HEK293 (cell line): ENCODE data around the gene SCN5A.

Source experiments
- CTCF ChIA-PET: fragments of 350-600 bp; formaldehyde crosslinking; extraction: SDS; loops from one replicate; lab custom pipeline; 2021; ENCODE audit warnings: antibody characterized with exemption; lab: Yijun Ruan, JAX
- POLR2A ChIA-PET: fragments of 300-600 bp; formaldehyde crosslinking; extraction: SDS; loops from one replicate; lab custom pipeline; 2020; ENCODE audit warnings: antibody characterized with exemption, inconsistent platforms; lab: Yijun Ruan, JAX
- H3K27ac ChIP-seq: fragments of 200-500 bp; sonication (Bioruptor generic); 2 replicates; pipeline ENCODE4 v1.5.1; 2014; ENCODE audit warnings: low read depth, low read length, control low read depth, inconsistent platforms; ENCODE audit errors: extremely low read depth
- H3K36me3 ChIP-seq, 2 experiments: fragments of 200-500 bp in 1 of 2; sonication (Bioruptor generic) in 1 of 2; 1 replicate in 1 of 2; 2 replicates in 1 of 2; pipeline ENCODE4 v1.5.1; 2014 to 2017; ENCODE audit warnings: inconsistent platforms in 2 of 2, low read length in 2 of 2; ENCODE audit not compliant: control insufficient read depth in 2 of 2, insufficient read depth in 1 of 2
- H3K4me1 ChIP-seq: fragments of 200-500 bp; sonication (Bioruptor generic); 2 replicates; pipeline ENCODE4 v1.5.1; 2014; ENCODE audit warnings: mild to moderate bottlenecking, low read length, inconsistent platforms; ENCODE audit not compliant: control insufficient read depth, insufficient read depth
- H3K4me3 ChIP-seq: 2 replicates; pipeline ENCODE4 v1.5.1; 2011; ENCODE audit warnings: low read depth, mild to moderate bottlenecking, control low read depth, low read length, moderate library complexity
- H3K9me3 ChIP-seq: fragments of 200-500 bp; sonication (Bioruptor generic); 2 replicates; pipeline ENCODE4 v1.5.1; 2014; ENCODE audit warnings: low read depth, low read length, inconsistent platforms; ENCODE audit not compliant: control insufficient read depth, insufficient read depth
- GLI4 ChIP-seq: fragments of 450-650 bp; formaldehyde crosslinking; IDR thresholded peaks from 2 replicates; pipeline ENCODE4 v1.5.1; 2016; ENCODE audit warnings: missing biosample characterization, missing genetic modification characterization
- HOXD13 ChIP-seq: sonication (generic); formaldehyde crosslinking; IDR thresholded peaks from 2 replicates; pipeline ENCODE4 v1.8.0; 2022; ENCODE audit warnings: missing genetic modification reagents, borderline replicate concordance
- KLF7 ChIP-seq: fragments of 450-650 bp; formaldehyde crosslinking; IDR thresholded peaks from 2 replicates; pipeline ENCODE4 v1.5.1; 2016; ENCODE audit warnings: missing biosample characterization, missing genetic modification characterization, borderline replicate concordance
- MYNN ChIP-seq: fragments of 450-650 bp; formaldehyde crosslinking; IDR thresholded peaks from 2 replicates; pipeline ENCODE4 v1.5.1; 2016; ENCODE audit warnings: missing biosample characterization, missing genetic modification characterization, borderline replicate concordance
- ZBTB20 ChIP-seq: fragments of 450-650 bp; formaldehyde crosslinking; IDR thresholded peaks from 2 replicates; pipeline ENCODE4 v1.5.1; 2016; ENCODE audit warnings: missing biosample characterization, missing genetic modification characterization
- ZBTB8A ChIP-seq: fragments of 450-650 bp; formaldehyde crosslinking; IDR thresholded peaks from 2 replicates; pipeline ENCODE4 v1.5.1; 2016; ENCODE audit warnings: missing biosample characterization, missing genetic modification characterization
- ZIC2 ChIP-seq: fragments of 450-650 bp; formaldehyde crosslinking; IDR thresholded peaks from 2 replicates; pipeline ENCODE4 v1.5.1; 2016; ENCODE audit warnings: missing biosample characterization, missing genetic modification characterization
- ZNF132 ChIP-seq: fragments of 450-650 bp; formaldehyde crosslinking; IDR thresholded peaks from 2 replicates; pipeline ENCODE4 v1.5.1; 2017; ENCODE audit warnings: missing biosample characterization, missing genetic modification characterization, borderline replicate concordance
- ZNF140 ChIP-seq: fragments of 450-650 bp; formaldehyde crosslinking; IDR thresholded peaks from 2 replicates; pipeline ENCODE4 v1.5.1; 2016; ENCODE audit warnings: missing biosample characterization, missing genetic modification characterization
- ZNF423 ChIP-seq: fragments of 450-650 bp; formaldehyde crosslinking; IDR thresholded peaks from 2 replicates; pipeline ENCODE4 v1.5.1; 2016; ENCODE audit warnings: missing biosample characterization, missing genetic modification characterization
- ZNF433 ChIP-seq: fragments of 450-650 bp; formaldehyde crosslinking; IDR thresholded peaks from 2 replicates; pipeline ENCODE4 v1.5.1; 2016; ENCODE audit warnings: missing biosample characterization, missing genetic modification characterization, low read depth
- ZNF510 ChIP-seq: fragments of 450-650 bp; formaldehyde crosslinking; IDR thresholded peaks from 2 replicates; pipeline ENCODE4 v1.5.1; 2018; ENCODE audit warnings: mild to moderate bottlenecking, missing genetic modification characterization, missing biosample characterization; ENCODE audit not compliant: insufficient replicate concordance
- ZNF555 ChIP-seq: fragments of 450-650 bp; formaldehyde crosslinking; conservative IDR thresholded peaks from 2 replicates; pipeline ENCODE4 v1.5.1; 2017; ENCODE audit warnings: missing biosample characterization, mild to moderate bottlenecking, missing genetic modification characterization, inconsistent platforms
- ZNF585B ChIP-seq: fragments of 450-650 bp; formaldehyde crosslinking; IDR thresholded peaks from 2 replicates; pipeline ENCODE4 v1.5.1; 2016; ENCODE audit warnings: missing biosample characterization, missing genetic modification characterization
- ZNF600 ChIP-seq: fragments of 450-650 bp; formaldehyde crosslinking; IDR thresholded peaks from 2 replicates; pipeline ENCODE4 v1.5.1; 2016; ENCODE audit warnings: missing biosample characterization, missing genetic modification characterization
- ZNF610 ChIP-seq: fragments of 450-650 bp; formaldehyde crosslinking; IDR thresholded peaks from 2 replicates; pipeline ENCODE4 v1.5.1; 2016; ENCODE audit warnings: missing biosample characterization, missing genetic modification characterization, borderline replicate concordance
- ZNF660 ChIP-seq: fragments of 450-650 bp; IDR thresholded peaks from 2 replicates; pipeline ENCODE4 v1.5.1; 2018; ENCODE audit warnings: missing biosample characterization, mild to moderate bottlenecking, missing genetic modification characterization
- ZNF664 ChIP-seq: fragments of 450-650 bp; formaldehyde crosslinking; IDR thresholded peaks from 2 replicates; pipeline ENCODE4 v1.5.1; 2016; ENCODE audit warnings: missing biosample characterization, missing genetic modification characterization
- ZNF76 ChIP-seq: fragments of 450-650 bp; formaldehyde crosslinking; IDR thresholded peaks from 2 replicates; pipeline ENCODE4; 2016; ENCODE audit warnings: low read depth, missing biosample characterization, missing genetic modification characterization, borderline replicate concordance
- TF ChIP-seq, protein P1 (sequence below): fragments of 450-650 bp; formaldehyde crosslinking; IDR thresholded peaks from 2 replicates; pipeline ENCODE4 v1.5.1; 2016; ENCODE audit warnings: missing biosample characterization, missing genetic modification characterization
- TF ChIP-seq, protein P2 (sequence below): fragments of 450-650 bp; formaldehyde crosslinking; optimal IDR thresholded peaks from 2 replicates; pipeline ENCODE3; 2016; ENCODE audit warnings: missing biosample characterization, mild to moderate bottlenecking, missing genetic modification characterization
- TF ChIP-seq, protein P3 (sequence below): fragments of 450-650 bp; formaldehyde crosslinking; IDR thresholded peaks from 2 replicates; pipeline ENCODE4 v1.5.1; 2016; ENCODE audit warnings: missing biosample characterization, missing genetic modification characterization
- TF ChIP-seq, protein P4 (sequence below): fragments of 450-650 bp; formaldehyde crosslinking; IDR thresholded peaks from 2 replicates; pipeline ENCODE4 v1.5.1; 2016; ENCODE audit warnings: missing biosample characterization, missing genetic modification characterization
- TF ChIP-seq, protein P5 (sequence below): fragments of 450-650 bp; formaldehyde crosslinking; IDR thresholded peaks from 2 replicates; pipeline ENCODE4 v1.5.1; 2016; ENCODE audit warnings: missing biosample characterization, missing genetic modification characterization

Gene SCN5A

DNA sequence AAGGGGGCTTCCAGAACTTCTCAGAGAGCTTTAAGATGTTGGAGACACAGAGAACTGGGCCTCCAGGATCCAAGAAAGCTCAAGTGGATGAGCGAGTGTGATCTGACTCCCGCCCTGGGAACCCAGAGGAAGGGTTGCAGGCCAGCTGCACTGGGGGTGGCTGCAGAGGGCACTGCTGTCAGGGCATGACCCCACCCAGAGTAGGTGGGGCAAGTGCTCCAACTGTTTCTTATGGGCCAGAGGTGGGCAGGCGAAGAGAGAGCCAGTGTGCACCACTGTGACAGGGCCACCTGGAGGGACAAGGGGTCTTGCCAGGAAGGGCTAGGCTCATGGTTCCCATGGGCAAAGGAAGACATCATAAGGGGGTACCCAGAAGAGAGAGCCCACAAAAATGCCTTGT is 104.6 kb downstream of the SCN5A start:
- Histone ChIP-seq H3K9me3 (no peaks in the 10 kb centered on the region), H3K4me1 (no peaks in the 10 kb centered on the region), H3K4me3 (no peak overlapping the region), H3K36me3 (no peaks in the 10 kb centered on the region), H3K27ac (no peak overlapping the region)
- no peak for TF ChIP-seq ZBTB8A (tag by site-specific recombination)
- TF ChIP-seq ZBTB20 (tag by site-specific recombination), result no peak
- TF ChIP-seq ZNF664 (tag by site-specific recombination), result no peak
- no peak for TF ChIP-seq ZNF610
- TF ChIP-seq ZNF585B, result no peak
- TF ChIP-seq ZNF660 (tag by site-specific recombination), result no peak
- no peak for TF ChIP-seq KLF7 (tag by site-specific recombination)
- TF ChIP-seq, protein P1, sequence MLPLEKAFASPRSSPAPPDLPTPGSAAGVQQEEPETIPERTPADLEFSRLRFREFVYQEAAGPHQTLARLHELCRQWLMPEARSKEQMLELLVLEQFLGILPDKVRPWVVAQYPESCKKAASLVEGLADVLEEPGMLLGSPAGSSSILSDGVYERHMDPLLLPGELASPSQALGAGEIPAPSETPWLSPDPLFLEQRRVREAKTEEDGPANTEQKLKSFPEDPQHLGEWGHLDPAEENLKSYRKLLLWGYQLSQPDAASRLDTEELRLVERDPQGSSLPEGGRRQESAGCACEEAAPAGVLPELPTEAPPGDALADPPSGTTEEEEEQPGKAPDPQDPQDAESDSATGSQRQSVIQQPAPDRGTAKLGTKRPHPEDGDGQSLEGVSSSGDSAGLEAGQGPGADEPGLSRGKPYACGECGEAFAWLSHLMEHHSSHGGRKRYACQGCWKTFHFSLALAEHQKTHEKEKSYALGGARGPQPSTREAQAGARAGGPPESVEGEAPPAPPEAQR (tag by site-specific recombination), result no peak
- no peak for TF ChIP-seq MYNN
- CTCF ChIA-PET, result interaction anchor here (0.7 to 1.6 kb wide), 3 partner anchors 16 to 107 kb away, joined by 3 read pairs; no protein-coding TSS in a partner anchor
- POLR2A ChIA-PET, result no interaction called here

DNA sequence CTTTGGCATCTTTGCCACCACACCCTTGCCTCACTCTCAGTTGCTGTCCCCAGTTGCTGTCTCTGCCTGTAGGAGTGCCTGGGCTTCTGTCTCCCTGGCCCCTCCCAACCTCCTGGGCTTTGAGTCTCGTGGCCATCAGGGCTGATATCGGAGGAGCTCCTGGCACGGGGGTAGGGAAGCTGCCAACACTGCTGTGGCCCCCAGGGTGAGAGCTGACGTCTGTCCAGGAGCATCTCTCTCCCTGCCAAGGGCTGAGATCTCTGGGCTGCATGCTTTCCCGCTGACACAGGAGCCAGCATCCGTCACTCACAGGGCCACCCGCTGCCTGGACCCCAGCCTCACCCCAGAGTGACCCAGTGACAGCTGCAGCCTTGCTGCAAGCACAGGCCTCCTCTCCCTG is 105.9 kb downstream of the SCN5A start:
- TF ChIP-seq, protein P2, sequence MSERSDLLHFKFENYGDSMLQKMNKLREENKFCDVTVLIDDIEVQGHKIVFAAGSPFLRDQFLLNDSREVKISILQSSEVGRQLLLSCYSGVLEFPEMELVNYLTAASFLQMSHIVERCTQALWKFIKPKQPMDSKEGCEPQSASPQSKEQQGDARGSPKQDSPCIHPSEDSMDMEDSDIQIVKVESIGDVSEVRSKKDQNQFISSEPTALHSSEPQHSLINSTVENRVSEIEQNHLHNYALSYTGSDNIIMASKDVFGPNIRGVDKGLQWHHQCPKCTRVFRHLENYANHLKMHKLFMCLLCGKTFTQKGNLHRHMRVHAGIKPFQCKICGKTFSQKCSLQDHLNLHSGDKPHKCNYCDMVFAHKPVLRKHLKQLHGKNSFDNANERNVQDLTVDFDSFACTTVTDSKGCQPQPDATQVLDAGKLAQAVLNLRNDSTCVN (tag by site-specific recombination), result no peak
- TF ChIP-seq ZNF132 (tag by site-specific recombination), result no peak
- TF ChIP-seq KLF7 (tag by site-specific recombination), result no peak
- TF ChIP-seq MYNN, result no peak
- TF ChIP-seq ZNF76 (tag by site-specific recombination), result no peak
- TF ChIP-seq, protein P3, sequence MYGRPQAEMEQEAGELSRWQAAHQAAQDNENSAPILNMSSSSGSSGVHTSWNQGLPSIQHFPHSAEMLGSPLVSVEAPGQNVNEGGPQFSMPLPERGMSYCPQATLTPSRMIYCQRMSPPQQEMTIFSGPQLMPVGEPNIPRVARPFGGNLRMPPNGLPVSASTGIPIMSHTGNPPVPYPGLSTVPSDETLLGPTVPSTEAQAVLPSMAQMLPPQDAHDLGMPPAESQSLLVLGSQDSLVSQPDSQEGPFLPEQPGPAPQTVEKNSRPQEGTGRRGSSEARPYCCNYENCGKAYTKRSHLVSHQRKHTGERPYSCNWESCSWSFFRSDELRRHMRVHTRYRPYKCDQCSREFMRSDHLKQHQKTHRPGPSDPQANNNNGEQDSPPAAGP (tag by site-specific recombination), result no peak
- TF ChIP-seq ZIC2 (tag by site-specific recombination), result no peak
- no peak for TF ChIP-seq ZNF423
- no peak for TF ChIP-seq ZNF140 (tag by site-specific recombination)
- no peak for TF ChIP-seq ZNF510 (tag by site-specific recombination)
- TF ChIP-seq, protein P4, sequence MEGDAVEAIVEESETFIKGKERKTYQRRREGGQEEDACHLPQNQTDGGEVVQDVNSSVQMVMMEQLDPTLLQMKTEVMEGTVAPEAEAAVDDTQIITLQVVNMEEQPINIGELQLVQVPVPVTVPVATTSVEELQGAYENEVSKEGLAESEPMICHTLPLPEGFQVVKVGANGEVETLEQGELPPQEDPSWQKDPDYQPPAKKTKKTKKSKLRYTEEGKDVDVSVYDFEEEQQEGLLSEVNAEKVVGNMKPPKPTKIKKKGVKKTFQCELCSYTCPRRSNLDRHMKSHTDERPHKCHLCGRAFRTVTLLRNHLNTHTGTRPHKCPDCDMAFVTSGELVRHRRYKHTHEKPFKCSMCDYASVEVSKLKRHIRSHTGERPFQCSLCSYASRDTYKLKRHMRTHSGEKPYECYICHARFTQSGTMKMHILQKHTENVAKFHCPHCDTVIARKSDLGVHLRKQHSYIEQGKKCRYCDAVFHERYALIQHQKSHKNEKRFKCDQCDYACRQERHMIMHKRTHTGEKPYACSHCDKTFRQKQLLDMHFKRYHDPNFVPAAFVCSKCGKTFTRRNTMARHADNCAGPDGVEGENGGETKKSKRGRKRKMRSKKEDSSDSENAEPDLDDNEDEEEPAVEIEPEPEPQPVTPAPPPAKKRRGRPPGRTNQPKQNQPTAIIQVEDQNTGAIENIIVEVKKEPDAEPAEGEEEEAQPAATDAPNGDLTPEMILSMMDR (tag by site-specific recombination), result no peak
- no peak for TF ChIP-seq GLI4
- TF ChIP-seq ZNF555, result no peak
- TF ChIP-seq HOXD13 (CRISPR knock-in tag), result no peak
- TF ChIP-seq ZNF600 (tag by site-specific recombination), result no peak
- no peak for TF ChIP-seq ZNF433 (tag by site-specific recombination)
- TF ChIP-seq, protein P5, sequence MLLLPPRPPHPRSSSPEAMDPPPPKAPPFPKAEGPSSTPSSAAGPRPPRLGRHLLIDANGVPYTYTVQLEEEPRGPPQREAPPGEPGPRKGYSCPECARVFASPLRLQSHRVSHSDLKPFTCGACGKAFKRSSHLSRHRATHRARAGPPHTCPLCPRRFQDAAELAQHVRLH, result no peak
- POLR2A ChIA-PET, result no interaction called here
- H3K27ac ChIP-seq, result no peak overlapping the region
- CTCF ChIA-PET, result interaction anchor here (1.6 kb wide), 1 partner anchor 109 kb away, joined by 3 read pairs; no protein-coding TSS in a partner anchor
- no peak overlapping the region for H3K4me3 ChIP-seq
- H3K9me3 ChIP-seq, result no peaks in the 10 kb centered on the region
- no peaks in the 10 kb centered on the region for H3K4me1 ChIP-seq
- H3K36me3 ChIP-seq, result no peaks in the 10 kb centered on the region
